Stimulated activated CD8-positive, alpha-beta memory T cell treated with anti-CD3 and anti-CD28 coated beads, Interleukin-4, amount 100 ng/mL, for 48 hours (primary cell): Measurements from ENCODE around the gene PABPC1L.
A peak's percentile ranks its signal among the peaks of the same experiment; 100 is the strongest.

Experiments
- DNase-seq: peaks from one replicate; pipeline ENCODE4 v3.0.0-alpha.2; 2020

Gene PABPC1L

GRCh38 chr20:44946271-44946852 is 36.5 kb downstream of the PABPC1L start:
- DNase-seq: no peak

- no peak for DNase-seq
Measured at GRCh38 chr20:44948107-44948506, 38.2 kb downstream of the PABPC1L start.

DNA sequence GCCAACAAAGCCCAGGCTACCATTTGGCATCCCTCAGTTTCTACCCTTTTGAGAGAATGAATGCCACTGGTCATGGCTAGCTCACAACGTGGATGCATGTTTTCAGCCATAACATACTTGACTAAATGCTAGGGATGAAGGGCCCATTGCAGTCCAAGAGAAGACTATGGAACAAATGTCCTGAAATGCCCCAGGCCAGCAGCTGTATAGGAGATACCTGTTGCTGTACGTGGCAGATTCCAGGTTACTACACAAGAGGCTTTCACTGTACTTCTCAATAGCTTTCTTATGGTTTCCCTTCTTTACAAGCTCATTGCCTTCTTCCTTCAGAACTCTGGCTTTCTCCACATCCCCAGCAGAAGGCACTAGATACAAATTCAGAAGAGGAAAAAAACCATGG is 38.7 kb downstream of the PABPC1L start:
- DNase-seq: no peak

DNA sequence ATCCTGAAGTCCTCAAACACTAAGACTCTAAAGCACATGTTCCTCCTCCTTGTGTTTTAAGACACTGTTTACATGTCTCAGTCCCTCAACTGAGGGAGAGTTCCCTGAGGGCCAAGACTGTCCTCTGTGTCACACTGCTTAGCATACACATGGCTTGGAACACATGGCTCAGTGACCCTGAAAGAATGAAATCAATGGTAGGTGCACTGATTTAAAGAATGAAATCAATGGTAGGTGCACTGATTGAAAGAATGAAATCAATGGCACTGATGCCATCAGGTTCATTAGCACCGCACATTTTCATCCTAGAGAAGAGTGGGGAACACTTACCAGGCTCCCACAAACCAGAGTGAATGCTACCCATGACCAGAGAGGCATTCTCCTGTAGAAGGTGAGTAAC is 40.5 kb downstream of the PABPC1L start:
- no peak for DNase-seq

GRCh38 chr20:44952731-44953130 is 42.9 kb downstream of the PABPC1L start:
- no peak for DNase-seq

DNA sequence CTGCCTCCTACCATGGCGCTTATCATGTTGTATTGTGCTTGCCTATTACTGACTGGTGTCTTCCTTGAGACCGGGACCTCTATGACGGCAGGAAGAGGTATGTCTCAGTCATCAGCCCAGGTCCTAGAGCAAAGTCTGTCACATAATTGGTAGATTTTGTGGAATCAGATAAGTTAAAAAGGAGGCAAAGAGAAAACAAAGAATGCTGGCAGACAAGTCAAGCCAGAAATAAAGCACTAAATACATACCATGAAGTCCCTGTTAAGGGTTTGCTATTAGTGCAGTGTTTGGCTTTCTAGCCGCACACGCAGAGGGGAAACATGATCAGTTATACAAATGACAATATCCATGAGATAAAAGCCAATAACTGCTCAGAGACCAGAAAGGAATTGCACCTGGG is 44.4 kb downstream of the PABPC1L start:
- no peak for DNase-seq

DNA sequence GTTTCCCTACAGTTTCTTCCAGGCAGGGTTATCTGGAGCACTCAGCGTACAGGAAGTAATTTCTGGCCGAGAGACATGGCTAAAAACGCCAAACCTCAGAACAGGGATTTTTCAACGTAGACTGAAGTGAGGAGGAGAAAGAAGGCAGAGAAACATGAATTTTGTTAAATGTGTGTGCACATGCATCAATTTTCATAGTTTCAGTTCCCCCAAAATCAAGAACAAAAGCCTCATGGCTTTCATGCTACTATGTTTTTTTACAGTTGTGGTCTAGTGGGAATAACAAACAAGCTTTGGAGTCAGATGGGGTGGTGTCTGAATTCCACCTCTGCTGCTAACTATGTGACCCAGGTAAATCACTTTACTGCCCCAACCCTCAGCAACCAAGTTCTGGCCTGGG is 45.4 kb downstream of the PABPC1L start:
- no peak for DNase-seq

GRCh38 chr20:44956410-44956809 is 46.5 kb downstream of the PABPC1L start:
- DNase-seq: no peak

DNA sequence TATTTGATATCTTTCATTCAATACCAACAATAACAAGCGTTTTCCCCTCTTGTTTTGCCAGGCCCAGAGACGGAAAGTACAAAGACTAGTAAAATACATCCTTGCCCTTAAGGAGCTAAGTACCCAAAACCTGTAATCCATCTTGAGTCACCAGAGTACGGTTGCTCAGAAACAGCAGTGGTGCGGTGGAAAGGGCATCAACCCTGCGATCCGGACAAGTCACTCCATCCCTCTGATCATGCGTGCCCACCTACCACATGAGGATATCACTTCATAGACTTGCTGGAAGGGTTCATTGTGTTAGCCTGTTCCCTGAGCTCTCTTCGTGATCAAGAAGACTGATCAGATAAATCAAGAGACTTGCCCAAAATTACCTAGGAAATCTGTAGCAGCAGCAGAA is 48.4 kb downstream of the PABPC1L start:
- no peak for DNase-seq

GRCh38 chr20:44959082-44959637 is 49.3 kb downstream of the PABPC1L start:
- DNase-seq: peak; percentile 53

DNA sequence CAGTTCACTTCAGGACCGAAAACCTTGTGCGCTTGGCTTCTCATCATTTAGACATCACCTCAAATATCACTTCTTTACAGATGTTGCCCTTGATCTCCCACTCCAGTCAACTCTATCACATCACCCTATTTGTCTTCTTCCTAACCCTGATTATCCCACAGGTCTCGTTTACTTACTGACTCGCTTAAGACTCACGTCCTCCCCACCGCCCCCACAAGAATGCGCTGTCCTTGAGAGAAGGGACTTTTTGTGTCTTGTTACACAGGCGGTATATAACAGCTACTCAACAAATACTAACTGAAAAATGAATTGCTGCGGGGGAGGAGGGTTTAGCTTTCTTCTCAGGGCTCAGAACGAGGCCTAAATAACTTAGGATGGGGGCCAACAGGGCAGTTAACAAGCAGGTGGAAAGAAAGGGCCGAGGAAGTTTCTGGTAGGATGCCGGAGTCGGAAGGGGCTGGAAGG is 49.8 kb downstream of the PABPC1L start:
- peak; percentile 78 for DNase-seq

- peak; percentile 97 for DNase-seq
Measured at GRCh38 chr20:44960103-44960852, 50.4 kb downstream of the PABPC1L start, which contains the start of gene TOMM34. TOMM34 (minus strand) TSS chr20:44960397; CDS start chr20:44960333, 64 bp downstream.

DNA sequence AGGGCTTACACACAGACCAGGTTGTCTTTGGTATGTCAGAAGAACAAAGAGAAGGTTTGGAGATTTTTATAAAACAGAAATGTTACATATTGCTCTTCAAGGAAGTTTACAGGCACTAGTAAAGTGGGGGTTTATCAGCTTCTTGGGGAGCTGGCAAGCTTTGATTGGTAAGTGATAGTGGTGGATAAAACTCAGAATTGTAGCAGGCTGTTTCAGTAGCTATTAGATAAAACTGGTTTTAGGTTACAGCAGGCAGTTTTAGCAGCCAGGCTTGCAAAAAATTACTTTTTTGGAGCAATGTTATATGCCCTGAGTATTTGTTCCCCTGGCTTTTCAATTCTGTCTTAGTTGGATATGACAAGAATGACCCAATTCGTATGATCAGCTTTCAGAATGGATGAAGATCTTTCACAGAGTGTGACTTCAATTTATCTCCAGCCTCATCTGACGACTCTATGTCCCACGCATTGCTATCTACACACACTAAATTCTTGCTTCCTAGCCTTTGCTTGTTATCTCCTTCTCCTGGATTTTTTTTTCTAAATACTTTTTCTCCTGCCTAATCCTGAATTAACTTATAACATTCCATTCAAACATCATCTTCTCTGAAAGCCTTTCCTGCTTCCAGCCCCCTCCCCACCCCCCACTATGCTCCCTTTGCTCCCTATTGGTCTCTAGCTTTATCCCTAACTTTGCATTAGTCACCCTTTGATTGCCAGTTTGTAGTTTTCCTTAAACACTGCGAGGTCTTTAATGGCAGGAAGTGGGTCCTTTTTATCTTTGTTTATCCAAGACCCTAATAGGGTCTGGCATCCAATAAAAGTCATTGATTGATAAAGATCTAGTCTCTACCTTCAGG is 51.4 kb downstream of the PABPC1L start:
- DNase-seq: no peak

DNA sequence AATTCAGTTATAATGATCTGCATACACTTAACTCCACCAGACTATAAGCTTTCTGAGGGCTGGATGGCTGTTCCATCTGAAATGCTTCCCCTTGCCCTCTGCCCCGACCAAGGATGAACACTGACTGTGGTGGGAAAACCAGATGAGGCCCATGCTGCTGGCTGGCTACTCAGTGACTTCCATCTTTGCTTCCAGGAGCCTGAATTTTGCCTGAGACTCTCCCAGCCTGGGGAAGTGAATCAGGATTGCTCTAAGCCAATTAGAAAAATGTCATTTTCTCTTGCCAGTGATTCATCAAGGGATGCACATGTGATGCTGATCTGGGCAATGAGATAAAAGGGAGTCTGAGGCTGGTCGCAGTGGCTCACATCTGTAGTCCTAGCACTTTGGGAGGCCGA is 52.0 kb downstream of the PABPC1L start:
- no peak for DNase-seq

- no peak for DNase-seq
Measured at GRCh38 chr20:44962483-44962882, 52.6 kb downstream of the PABPC1L start.

DNA sequence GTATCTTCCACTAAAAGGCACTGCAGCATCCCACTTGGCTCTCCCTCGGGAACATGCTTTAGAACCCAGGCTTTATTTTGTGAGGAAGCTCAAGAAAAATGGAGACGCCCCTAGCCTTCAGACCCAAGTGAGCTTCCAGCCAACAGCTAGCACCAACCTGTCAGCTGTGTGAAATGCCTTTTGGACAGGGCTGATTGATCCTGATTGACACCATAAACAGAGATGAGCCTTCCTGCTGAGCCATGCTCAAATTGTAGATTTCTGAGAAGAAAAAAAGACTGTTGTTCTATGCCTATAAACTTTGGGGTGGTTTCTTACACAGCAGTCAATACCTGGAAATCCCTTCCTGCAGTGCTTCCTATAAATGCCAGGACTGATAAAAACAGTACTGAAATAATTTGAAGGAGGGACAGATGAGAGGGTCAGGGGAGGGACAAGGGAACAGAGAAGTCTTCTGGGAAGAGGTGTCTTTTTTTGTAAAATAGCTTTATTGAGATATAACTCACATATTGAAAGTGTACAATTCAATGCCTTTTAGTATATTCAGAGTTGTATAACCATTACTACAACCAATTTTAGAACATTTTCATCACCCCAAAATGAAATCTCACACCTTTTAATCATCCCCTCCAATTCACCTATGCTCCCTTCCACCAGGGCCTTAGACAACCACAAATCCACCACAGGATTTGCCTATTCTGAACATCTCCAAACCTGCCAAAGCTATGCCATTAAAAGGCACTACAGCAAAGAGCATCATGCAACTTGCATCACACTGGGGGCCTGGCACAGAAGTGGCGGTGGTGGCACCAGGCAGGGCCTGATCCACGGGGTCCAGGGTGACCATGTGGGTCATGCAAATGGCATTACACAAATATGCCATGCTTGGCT is 53.7 kb downstream of the PABPC1L start:
- DNase-seq: no peak

- no peak for DNase-seq
Measured at GRCh38 chr20:44965651-44966029, 55.8 kb downstream of the PABPC1L start.

GRCh38 chr20:44966030-44966961 is 56.4 kb downstream of the PABPC1L start, which contains the start of gene STK4:
STK4 (plus strand) TSS chr20:44966512; CDS start chr20:44966569, 57 bp downstream.
- peak; percentile 96 for DNase-seq

DNA sequence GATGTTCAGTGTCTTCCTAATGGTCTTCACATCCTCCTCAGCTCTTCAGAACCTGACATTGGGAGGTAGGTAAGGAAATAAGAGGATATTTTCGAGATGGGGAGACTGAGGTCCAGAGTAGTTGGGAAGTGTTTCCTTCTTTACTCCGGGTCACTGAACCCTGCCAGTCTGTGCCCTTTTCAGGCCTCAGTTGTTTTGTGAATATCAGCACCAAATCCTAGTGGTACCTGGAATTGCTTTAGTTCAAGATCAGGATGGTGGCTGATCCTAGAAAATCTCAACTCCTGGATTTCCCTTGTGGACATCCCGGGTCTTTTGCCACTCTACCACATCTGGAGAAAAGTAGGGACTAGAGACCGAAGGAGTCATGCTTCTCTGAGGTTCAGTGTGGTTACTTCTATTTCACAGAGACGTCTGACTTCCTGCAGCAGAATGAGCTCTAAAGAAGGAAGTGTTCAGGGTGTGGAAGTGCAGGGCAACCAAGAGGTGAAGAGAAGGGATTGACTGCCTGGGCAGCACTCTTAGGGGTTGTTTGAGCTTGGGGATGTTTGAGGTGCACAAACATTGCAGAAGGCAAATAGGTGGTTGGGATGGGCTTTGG is 57.4 kb downstream of the PABPC1L start:
- DNase-seq: peak; percentile 45

- DNase-seq: no peak
Measured at GRCh38 chr20:44969300-44969894, 59.5 kb downstream of the PABPC1L start.
